ENCODE data around the gene ZNF787.
A peak's percentile ranks its signal among the peaks of the same experiment; 100 is the strongest.
"Not testable (repeated sequence)": the region's sequence is repeated elsewhere in the genome, so short reads cannot be mapped to it uniquely, and the experiment has no call there.

ZNF787 gene

GRCh38 chr19:56148955-56149655, 28.0 kb upstream of the ZNF787 start:
- H3K27me3 Mint-ChIP-seq, H3K27ac Mint-ChIP-seq, H3K4me1 Mint-ChIP-seq, H3K4me3 Mint-ChIP-seq, H3K9me3 Mint-ChIP-seq, ATAC-seq: not testable (repeated sequence)
- H3K36me3 Mint-ChIP-seq = peaks cover 44% of the 10 kb centered on the region

- Mint-ChIP-seq H3K27ac (no peak overlapping the region), H3K9me3 (no peaks in the 10 kb centered on the region)
- ATAC-seq = peak; percentile 27
Observed at GRCh38 chr19:56148096-56148495, 27.0 kb upstream of the ZNF787 start.

GRCh38 chr19:56147307-56147706, 26.2 kb upstream of the ZNF787 start:
- Mint-ChIP-seq H3K27ac (no peak overlapping the region), H3K36me3 (peaks cover 34% of the 10 kb centered on the region), H3K9me3 (no peaks in the 10 kb centered on the region), H3K4me1 (peaks cover 22% of the 10 kb centered on the region), H3K4me3 (no peak overlapping the region), H3K27me3 (no peaks in the 10 kb centered on the region)
- ATAC-seq = peak; percentile 29

More at GRCh38 chr19:56148096-56148495, 27.0 kb upstream of the ZNF787 start:
- H3K36me3 Mint-ChIP-seq = peaks cover 34% of the 10 kb centered on the region
- H3K4me1 Mint-ChIP-seq = peaks cover 17% of the 10 kb centered on the region
- no peak overlapping the region for H3K4me3 Mint-ChIP-seq
- no peaks in the 10 kb centered on the region for H3K27me3 Mint-ChIP-seq

GRCh38 chr19:56146904-56147303, 25.8 kb upstream of the ZNF787 start:
- Mint-ChIP-seq H3K27ac (no peak overlapping the region), H3K4me3 (no peak overlapping the region), H3K4me1 (peaks cover 22% of the 10 kb centered on the region), H3K36me3 (peaks cover 34% of the 10 kb centered on the region), H3K27me3 (no peaks in the 10 kb centered on the region), H3K9me3 (no peaks in the 10 kb centered on the region)
- peak; percentile 46 for ATAC-seq

GRCh38 chr19:56145698-56146097, 24.6 kb upstream of the ZNF787 start:
- no peaks in the 10 kb centered on the region for H3K27me3 Mint-ChIP-seq
- peaks cover 28% of the 10 kb centered on the region for H3K4me1 Mint-ChIP-seq
- no peak for ATAC-seq
- H3K27ac Mint-ChIP-seq = no peak overlapping the region
- H3K36me3 Mint-ChIP-seq = peaks cover 34% of the 10 kb centered on the region
- H3K4me3 Mint-ChIP-seq = no peak overlapping the region
- H3K9me3 Mint-ChIP-seq = no peaks in the 10 kb centered on the region

GRCh38 chr19:56144831-56145230, 23.7 kb upstream of the ZNF787 start:
- no peak overlapping the region for H3K4me3 Mint-ChIP-seq
- no peaks in the 10 kb centered on the region for H3K9me3 Mint-ChIP-seq
- H3K36me3 Mint-ChIP-seq = peaks cover 27% of the 10 kb centered on the region
- peaks cover 35% of the 10 kb centered on the region for H3K4me1 Mint-ChIP-seq
- no peaks in the 10 kb centered on the region for H3K27me3 Mint-ChIP-seq
- ATAC-seq = no peak
- H3K27ac Mint-ChIP-seq = no peak overlapping the region

GRCh38 chr19:56144376-56144775, 23.3 kb upstream of the ZNF787 start:
- no peak overlapping the region for H3K4me3 Mint-ChIP-seq
- H3K9me3 Mint-ChIP-seq = no peaks in the 10 kb centered on the region
- H3K27ac Mint-ChIP-seq = no peak overlapping the region
- peaks cover 40% of the 10 kb centered on the region for H3K4me1 Mint-ChIP-seq
- H3K36me3 Mint-ChIP-seq = peaks cover 23% of the 10 kb centered on the region
- no peaks in the 10 kb centered on the region for H3K27me3 Mint-ChIP-seq
- ATAC-seq = no peak

GRCh38 chr19:56142897-56143434, 21.9 kb upstream of the ZNF787 start:
- H3K36me3 Mint-ChIP-seq = peaks cover 10% of the 10 kb centered on the region
- H3K4me1 Mint-ChIP-seq = peaks cover 44% of the 10 kb centered on the region
- no peaks in the 10 kb centered on the region for H3K27me3 Mint-ChIP-seq
- no peak overlapping the region for H3K4me3 Mint-ChIP-seq
- ATAC-seq = no peak
- H3K9me3 Mint-ChIP-seq = no peaks in the 10 kb centered on the region
- H3K27ac Mint-ChIP-seq = no peak overlapping the region

- H3K36me3 Mint-ChIP-seq = peaks cover 2% of the 10 kb centered on the region
- H3K9me3 Mint-ChIP-seq = no peaks in the 10 kb centered on the region
- H3K4me1 Mint-ChIP-seq = peaks cover 44% of the 10 kb centered on the region
- H3K4me3 Mint-ChIP-seq = peak overlapping the region; percentile 85
- no peaks in the 10 kb centered on the region for H3K27me3 Mint-ChIP-seq
- no peak for ATAC-seq
- peak overlapping the region; percentile 89 for H3K27ac Mint-ChIP-seq
Observed at GRCh38 chr19:56142087-56142787, 21.1 kb upstream of the ZNF787 start.

- H3K4me1 Mint-ChIP-seq = peaks cover 44% of the 10 kb centered on the region
- peak overlapping the region; percentile 85 for H3K4me3 Mint-ChIP-seq
- H3K27me3 Mint-ChIP-seq = no peaks in the 10 kb centered on the region
- no peaks in the 10 kb centered on the region for H3K9me3 Mint-ChIP-seq
- peak overlapping the region; percentile 89 for H3K27ac Mint-ChIP-seq
- no peak for ATAC-seq
- no peaks in the 10 kb centered on the region for H3K36me3 Mint-ChIP-seq
Observed at GRCh38 chr19:56141417-56141993, 20.4 kb upstream of the ZNF787 start.

GRCh38 chr19:56140583-56141416, 19.7 kb upstream of the ZNF787 start, which contains the start of gene ZNF444:
Gene ZNF444 (plus strand): TSS chr19:56141287. CDS start chr19:56146912, 5,625 bp downstream.
- Mint-ChIP-seq H3K27ac (peak within 1 kb of the TSS; percentile 89), H3K36me3 (no peaks in the 10 kb centered on the region), H3K4me1 (peaks cover 44% of the 10 kb centered on the region), H3K4me3 (peak within 1 kb of the TSS; percentile 85), H3K9me3 (no peaks in the 10 kb centered on the region), H3K27me3 (no peaks in the 10 kb centered on the region)
- ATAC-seq = peak; percentile 96

- no peak for ATAC-seq
- Mint-ChIP-seq H3K9me3 (no peaks in the 10 kb centered on the region), H3K4me1 (peaks cover 44% of the 10 kb centered on the region), H3K36me3 (no peaks in the 10 kb centered on the region), H3K27me3 (no peaks in the 10 kb centered on the region), H3K27ac (peak overlapping the region; percentile 89), H3K4me3 (peak overlapping the region; percentile 85)
Observed at GRCh38 chr19:56139847-56140582, 18.9 kb upstream of the ZNF787 start.

GRCh38 chr19:56138069-56138468, 17.0 kb upstream of the ZNF787 start:
- Mint-ChIP-seq H3K4me1 (peaks cover 39% of the 10 kb centered on the region), H3K27ac (peak overlapping the region; percentile 18), H3K4me3 (no peak overlapping the region), H3K9me3 (no peaks in the 10 kb centered on the region), H3K36me3 (no peaks in the 10 kb centered on the region), H3K27me3 (no peaks in the 10 kb centered on the region)
- no peak for ATAC-seq

- Mint-ChIP-seq H3K9me3 (no peaks in the 10 kb centered on the region), H3K36me3 (no peaks in the 10 kb centered on the region), H3K4me1 (peaks cover 34% of the 10 kb centered on the region), H3K27ac (no peak overlapping the region), H3K4me3 (no peak overlapping the region), H3K27me3 (no peaks in the 10 kb centered on the region)
- no peak for ATAC-seq
Observed at GRCh38 chr19:56137405-56137804, 16.3 kb upstream of the ZNF787 start.

Measured in stimulated activated memory B cell treated with anti-CD40 and anti-IgM and Interleukin-4, amounts not matched to agents 10 μg/mL and 1 μg/mL and 100 μg/mL, for 72 hours (primary cell).